ENCODE data around the gene LMNA.

LMNA gene

DNA sequence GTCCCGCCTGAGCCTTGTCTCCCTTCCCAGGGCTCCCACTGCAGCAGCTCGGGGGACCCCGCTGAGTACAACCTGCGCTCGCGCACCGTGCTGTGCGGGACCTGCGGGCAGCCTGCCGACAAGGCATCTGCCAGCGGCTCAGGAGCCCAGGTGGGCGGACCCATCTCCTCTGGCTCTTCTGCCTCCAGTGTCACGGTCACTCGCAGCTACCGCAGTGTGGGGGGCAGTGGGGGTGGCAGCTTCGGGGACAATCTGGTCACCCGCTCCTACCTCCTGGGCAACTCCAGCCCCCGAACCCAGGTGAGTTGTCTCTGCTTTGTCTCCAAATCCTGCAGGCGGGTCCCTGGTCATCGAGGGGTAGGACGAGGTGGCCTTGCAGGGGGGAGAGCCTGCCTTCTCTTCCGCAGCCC is 24.0 kb downstream of the LMNA start:
- no peak for DNase-seq (ENCODE audit: low read depth in 2 of 3, low spot score in 1 of 3)

DNA sequence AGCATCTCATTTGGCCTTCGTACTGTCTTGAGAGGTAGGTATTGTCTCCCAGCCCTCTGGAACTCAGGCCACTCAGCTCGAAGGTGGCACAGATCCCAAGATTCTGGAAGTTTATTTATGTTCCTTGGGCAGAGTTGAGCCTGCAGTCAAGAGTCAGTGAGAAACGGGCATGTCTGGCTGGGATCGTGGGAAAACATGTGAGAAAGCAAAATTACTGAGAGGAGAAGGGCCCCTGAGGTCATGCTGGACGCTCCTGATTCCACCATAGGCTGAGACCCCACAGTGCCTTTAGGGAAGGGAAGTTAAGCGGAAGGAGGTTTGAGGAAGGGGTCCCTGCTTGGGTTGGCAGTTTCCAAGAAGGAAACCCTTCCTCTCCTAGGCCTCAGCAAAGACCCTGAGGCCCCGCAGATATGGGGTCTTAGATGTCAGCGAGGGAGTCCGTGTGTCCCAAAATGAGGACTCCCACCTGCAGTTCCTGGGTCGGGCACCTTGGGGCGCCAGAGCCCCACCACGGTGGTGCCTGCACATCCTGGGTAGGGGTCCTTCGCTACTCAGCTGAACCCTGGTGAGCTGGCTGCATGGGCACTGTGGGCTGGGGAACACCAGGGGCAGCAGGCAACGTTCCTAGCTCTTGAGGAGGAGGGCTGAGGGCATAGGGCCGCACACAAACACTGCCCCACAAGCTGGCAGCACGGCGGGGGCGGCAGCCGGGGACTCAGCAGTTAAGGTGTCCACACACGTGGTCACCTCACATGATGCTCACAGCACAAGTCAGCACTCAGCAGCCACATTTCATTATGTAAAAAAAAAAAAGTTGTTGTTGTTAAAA is 26.6 kb downstream of the LMNA start:
- no peak for DNase-seq (ENCODE audit: low read depth in 2 of 3, low spot score in 1 of 3)

- no peak for DNase-seq (ENCODE audit: low read depth in 2 of 3, low spot score in 1 of 3)
Observed at GRCh38 chr1:156143765-156144489, 29.4 kb downstream of the LMNA start.

GRCh38 chr1:156144742-156145141 is 30.2 kb downstream of the LMNA start:
- no peak for DNase-seq (ENCODE audit: low read depth in 2 of 3, low spot score in 1 of 3)

GRCh38 chr1:156145650-156146019 is 31.1 kb downstream of the LMNA start:
- DNase-seq (ENCODE audit: low read depth in 2 of 3, low spot score in 1 of 3): no peak

GRCh38 chr1:156146020-156146768 is 31.7 kb downstream of the LMNA start:
- DNase-seq (ENCODE audit: low read depth in 2 of 3, low spot score in 1 of 3): no peak

- no peak for DNase-seq (ENCODE audit: low read depth in 2 of 3, low spot score in 1 of 3)
Observed at GRCh38 chr1:156146769-156147405, 32.4 kb downstream of the LMNA start.

DNA sequence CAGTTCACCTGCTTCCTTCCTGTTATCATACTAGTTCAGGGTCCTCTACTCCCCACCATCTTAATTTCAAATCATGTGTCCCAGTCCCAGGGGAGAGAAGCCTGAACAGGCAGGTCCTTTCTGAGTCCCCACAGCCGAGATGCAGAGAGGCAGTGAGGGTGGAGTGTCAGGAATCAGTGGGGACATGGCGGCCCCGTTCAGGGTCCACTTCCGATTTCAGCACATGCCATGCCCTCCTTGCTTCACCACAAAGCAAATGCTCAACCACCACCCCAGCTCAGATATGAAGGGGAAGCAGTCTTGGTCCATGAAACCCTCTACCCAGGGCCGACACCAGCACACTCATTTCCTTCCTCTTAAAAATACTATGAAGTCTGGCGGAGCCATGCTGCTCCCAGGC is 33.7 kb downstream of the LMNA start:
- DNase-seq (ENCODE audit: low read depth in 2 of 3, low spot score in 1 of 3): no peak

GRCh38 chr1:156149374-156150332 is 35.1 kb downstream of the LMNA start:
- DNase-seq (ENCODE audit: low read depth in 2 of 3, low spot score in 1 of 3): no peak

DNA sequence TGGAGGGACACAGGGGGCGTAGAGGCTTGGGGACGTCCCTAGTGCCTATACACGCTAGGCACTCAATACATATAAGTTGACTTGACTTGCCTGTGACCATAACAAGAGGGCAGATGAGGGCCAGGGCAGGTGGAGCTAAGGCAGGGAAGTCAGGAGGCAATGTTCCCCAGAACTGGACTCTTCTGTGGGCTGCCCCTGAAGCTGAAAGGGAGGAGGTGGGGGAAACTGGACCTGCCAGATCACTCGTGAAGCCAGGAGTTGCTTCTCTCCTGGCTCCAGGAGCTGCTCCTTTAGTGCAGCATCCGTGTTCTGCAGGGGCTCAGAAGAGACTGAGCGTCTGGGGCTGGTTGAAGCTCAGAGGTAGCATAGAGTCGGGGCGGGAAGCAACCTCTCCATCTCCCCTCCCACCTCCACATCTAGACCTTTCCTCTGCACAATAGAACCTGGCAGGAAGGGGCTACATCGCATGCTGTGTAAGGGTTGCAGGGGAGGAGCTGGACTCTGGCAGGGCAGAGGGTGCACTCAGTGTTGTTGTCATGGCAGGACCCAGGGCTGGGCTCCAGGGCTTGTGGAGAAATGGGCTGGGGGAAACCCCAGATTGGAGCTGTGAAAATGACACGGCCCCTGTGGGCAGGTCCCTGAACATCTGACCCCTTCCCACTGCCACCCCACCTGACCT is 36.0 kb downstream of the LMNA start:
- DNase-seq (ENCODE audit: low read depth in 2 of 3, low spot score in 1 of 3): no peak

DNA sequence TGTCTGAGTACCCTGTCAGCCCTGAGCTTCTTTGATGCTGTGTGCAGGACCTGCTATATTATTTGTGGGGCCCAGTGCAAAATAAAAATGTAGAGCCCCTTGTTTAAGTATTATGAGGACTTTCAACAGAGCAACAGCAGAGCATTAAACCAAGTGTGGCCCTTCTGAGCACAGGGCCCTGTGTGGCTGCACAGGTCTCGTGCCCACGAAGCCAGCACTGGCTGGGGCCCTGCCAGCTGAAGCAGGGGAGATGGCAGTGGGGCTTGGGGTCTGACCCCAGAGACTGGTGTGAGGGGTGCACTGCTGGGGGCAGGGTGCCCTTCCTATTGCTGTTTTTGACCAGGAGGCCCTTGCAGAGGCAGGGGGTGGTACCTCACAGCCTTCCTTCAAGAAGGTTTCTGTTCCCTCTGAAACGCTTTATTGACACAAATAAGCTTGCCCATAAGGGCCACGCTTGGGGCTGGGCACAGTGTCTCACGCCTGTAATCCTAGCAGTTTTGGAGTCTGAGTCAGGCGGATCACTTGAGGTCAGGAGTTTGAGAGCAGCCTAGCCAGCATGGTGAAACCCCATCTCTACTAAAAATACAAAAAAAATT is 36.7 kb downstream of the LMNA start:
- DNase-seq (ENCODE audit: low read depth in 2 of 3, low spot score in 1 of 3): no peak

GRCh38 chr1:156152628-156153027 is 38.1 kb downstream of the LMNA start:
- DNase-seq (ENCODE audit: low read depth in 2 of 3, low spot score in 1 of 3): no peak

GRCh38 chr1:156153362-156153761 is 38.9 kb downstream of the LMNA start, which contains the start of gene SEMA4A:
TSS of gene SEMA4A (plus strand) at chr1:156153585. CDS start at chr1:156154579, 994 bp downstream.
- DNase-seq (ENCODE audit: low read depth in 2 of 3, low spot score in 1 of 3): no peak

DNA sequence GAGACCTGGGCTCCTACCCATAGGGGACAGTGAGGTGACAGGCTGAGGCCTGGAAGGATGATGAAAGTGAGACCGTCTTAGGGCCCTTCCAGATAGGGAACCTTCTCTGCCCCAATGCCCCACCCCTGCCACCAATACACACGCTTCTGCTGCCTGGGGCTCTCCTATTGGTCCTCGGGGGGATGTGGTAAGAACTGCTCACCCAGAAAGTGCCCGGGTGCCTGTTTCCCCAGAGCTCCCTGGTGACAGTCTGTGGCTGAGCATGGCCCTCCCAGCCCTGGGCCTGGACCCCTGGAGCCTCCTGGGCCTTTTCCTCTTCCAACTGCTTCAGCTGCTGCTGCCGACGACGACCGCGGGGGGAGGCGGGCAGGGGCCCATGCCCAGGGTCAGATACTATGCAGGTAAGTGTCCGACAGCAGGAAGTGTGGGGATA is 39.8 kb downstream of the LMNA start:
- DNase-seq (ENCODE audit: low read depth in 2 of 3, low spot score in 1 of 3): peak; percentile 43 to 65 (median 45)

GRCh38 chr1:156155756-156156510 is 41.4 kb downstream of the LMNA start:
- no peak for DNase-seq (ENCODE audit: low read depth in 2 of 3, low spot score in 1 of 3)

DNA sequence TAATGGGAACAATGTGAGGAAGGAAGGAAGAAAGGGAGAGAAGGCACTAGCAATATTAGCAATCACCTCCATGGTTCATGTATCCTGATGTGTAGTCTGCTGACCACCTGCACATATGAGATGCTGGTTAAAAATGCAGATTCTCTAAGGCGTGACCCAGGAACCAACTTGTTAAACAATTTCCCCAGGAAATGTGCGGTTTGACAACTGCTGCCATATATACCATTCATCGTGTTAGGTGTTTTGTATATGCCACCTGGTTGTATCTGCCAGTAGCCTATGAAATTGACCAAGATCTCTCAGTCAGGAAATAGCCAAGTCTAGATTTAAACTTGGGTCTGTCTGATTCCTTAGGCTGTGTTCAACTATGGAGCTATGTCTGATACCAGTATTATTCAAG is 43.0 kb downstream of the LMNA start:
- no peak for DNase-seq (ENCODE audit: low read depth in 2 of 3, low spot score in 1 of 3)

- no peak for DNase-seq (ENCODE audit: low read depth in 2 of 3, low spot score in 1 of 3)
Observed at GRCh38 chr1:156157966-156158365, 43.5 kb downstream of the LMNA start.

- no peak for DNase-seq (ENCODE audit: low read depth in 2 of 3, low spot score in 1 of 3)
Observed at GRCh38 chr1:156160000-156160742, 45.7 kb downstream of the LMNA start.

Measured in stimulated activated CD4-positive, alpha-beta T cell treated with anti-CD3 and anti-CD28 coated beads, Interleukin-12 subunit alpha, Interleukin-12 subunit beta, amount 100 ng/mL, for 48 hours (primary cell).